A549 (cell line): ENCODE results near the gene TMEM145. TPM values are rescaled to one million over a fixed set of nuclear protein-coding genes. Genes with fewer than 3 reads are reported as not detected.

Experiments used
- ATAC-seq, 2 experiments: fragments of 200-7000 bp in 1 of 2; fragments of >200 bp in 1 of 2; cut with Nextera tagmentation in 1 of 2; cut with Tn5 transposase in 1 of 2; 3 replicates each; pipeline versions ENCODE4 v1.8.0 to v1.9.1; 2018 to 2020; ENCODE audit warnings: mild to moderate bottlenecking in 1 of 2, moderate library complexity in 1 of 2
- CTCF ChIA-PET: fragments of 300-600 bp; sonication (Branson Sonifier 250); formaldehyde crosslinking; extraction: SDS; loops from one replicate; lab custom pipeline; 2021; ENCODE audit warnings: antibody characterized with exemption, inconsistent platforms; lab: Yijun Ruan, JAX
- POLR2A ChIA-PET: fragments of 350-600 bp; formaldehyde crosslinking; extraction: SDS; loops from one replicate; lab custom pipeline; 2021; ENCODE audit warnings: antibody characterized with exemption, inconsistent platforms; lab: Yijun Ruan, JAX
- DNase-seq, 2 experiments: peaks; one replicate each; pipeline versions ENCODE4 v3.0.0 to v3.0.0-alpha.2; 2011 to 2016; ENCODE audit warnings: low read depth in 1 of 2, low spot score in 1 of 2
- FAIRE-seq: peaks from 2 replicates; lab custom pipeline; 2011; peaks lifted over from hg19 to GRCh38; lab: Jason Lieb, UNC
- H3K27ac ChIP-seq, 2 experiments: fragments of >200 bp; sonication (Bioruptor Twin); formaldehyde crosslinking; 3 replicates each; pipeline ENCODE4 v1.5.1; 2016 to 2017
- H3K4me1 ChIP-seq: fragments of >200 bp; sonication (Bioruptor Twin); formaldehyde crosslinking; 3 replicates; pipeline ENCODE4 v1.6.1; 2016
- H3K4me2 ChIP-seq: fragments of >200 bp; sonication (Bioruptor Twin); formaldehyde crosslinking; 3 replicates; pipeline ENCODE4 v1.6.1; 2016
- H3K4me3 ChIP-seq: fragments of >200 bp; sonication (Bioruptor Twin); formaldehyde crosslinking; 3 replicates; pipeline ENCODE4 v1.5.1; 2016
- H3K9me3 ChIP-seq: fragments of >200 bp; sonication (Bioruptor Twin); formaldehyde crosslinking; 3 replicates; pipeline ENCODE4 v1.6.1; 2016
- BHLHE40 ChIP-seq: IDR thresholded peaks from 2 replicates; pipeline ENCODE4 v1.6.1; 2012; ENCODE audit warnings: low read depth, low read length, inconsistent platforms
- CBX2 ChIP-seq: fragments of 200-600 bp; sonication (generic); IDR thresholded peaks from 2 replicates; pipeline ENCODE4 v1.6.1; 2016; ENCODE audit warnings: low read depth, mild to moderate bottlenecking, borderline replicate concordance
- CHD2 ChIP-seq: fragments of 150-350 bp; IDR thresholded peaks from 2 replicates; pipeline ENCODE4 v1.6.1; 2014; ENCODE audit warnings: low read length; ENCODE audit not compliant: partially characterized antibody
- EHF ChIP-seq: fragments of 250-450 bp; sonication (Bioruptor Pico); IDR thresholded peaks from 2 replicates; pipeline ENCODE4 v1.5.0; 2020; ENCODE audit warnings: mild to moderate bottlenecking
- FOXS1 ChIP-seq: fragments of 250-450 bp; sonication (Bioruptor Pico); IDR thresholded peaks from 2 replicates; pipeline ENCODE4 v1.5.0; 2020; ENCODE audit warnings: mild to moderate bottlenecking, moderate library complexity
- HDAC2 ChIP-seq: fragments of 200-600 bp; sonication (generic); IDR thresholded peaks from 2 replicates; pipeline ENCODE4 v1.6.1; 2016
- HOXB5 ChIP-seq: fragments of 250-450 bp; sonication (Bioruptor Pico); IDR thresholded peaks from 2 replicates; pipeline ENCODE4 v1.5.0; 2020; ENCODE audit warnings: mild to moderate bottlenecking, moderate library complexity
- JUN ChIP-seq, 2 experiments: fragments of >200 bp; sonication (Bioruptor Twin); formaldehyde crosslinking; IDR thresholded peaks; 2 replicates in 1 of 2; 3 replicates in 1 of 2; pipeline ENCODE4 v1.6.1; 2016 to 2017
- KDM5A ChIP-seq: fragments of 200-600 bp; sonication (generic); IDR thresholded peaks from 2 replicates; pipeline ENCODE4 v1.6.1; 2016; ENCODE audit warnings: antibody characterized with exemption, mild to moderate bottlenecking
- MAFK ChIP-seq: fragments of 450-650 bp; IDR thresholded peaks from 2 replicates; pipeline ENCODE4 v1.6.1; 2014; ENCODE audit not compliant: partially characterized antibody
- MYC ChIP-seq: IDR thresholded peaks from 2 replicates; pipeline ENCODE4 v1.6.1; 2012; ENCODE audit warnings: mild to moderate bottlenecking, inconsistent platforms, low read length, improper control_type of control experiment, borderline replicate concordance
- NPAS2 ChIP-seq: fragments of 250-450 bp; sonication (Bioruptor Pico); IDR thresholded peaks from 2 replicates; pipeline ENCODE4 v1.8.0; 2022; ENCODE audit warnings: mild to moderate bottlenecking, moderate library complexity, borderline replicate concordance
- NR3C1 ChIP-seq: fragments of >200 bp; sonication (Bioruptor Twin); formaldehyde crosslinking; IDR thresholded peaks from 3 replicates; pipeline ENCODE4 v1.6.1; 2017
- POLR2AphosphoS2 ChIP-seq: conservative IDR thresholded peaks from 2 replicates; pipeline ENCODE4 v1.6.1; 2012; ENCODE audit warnings: low read length, improper control_type of control experiment, inconsistent platforms
- RCOR1 ChIP-seq: fragments of 150-350 bp; IDR thresholded peaks from 2 replicates; pipeline ENCODE4 v1.6.1; 2014; ENCODE audit warnings: antibody characterized with exemption, low read length, low read depth
- RFX5 ChIP-seq: fragments of 450-650 bp; IDR thresholded peaks from 2 replicates; pipeline ENCODE4 v1.7.1; 2014; ENCODE audit warnings: antibody characterized with exemption, mild to moderate bottlenecking, moderate library complexity
- TFCP2L1 ChIP-seq: fragments of 250-450 bp; sonication (Bioruptor Pico); IDR thresholded peaks from 2 replicates; pipeline ENCODE4 v1.5.0; 2021; ENCODE audit warnings: mild to moderate bottlenecking
- whole genome bisulfite sequencing: methylation state at CpG from one replicate; pipeline ENCODE4 v1.1.6; 2017; ENCODE audit errors: missing lambda C conversion rate; 5-methylcytosine and 5-hydroxymethylcytosine counted together
- polyA plus RNA-seq, 4 experiments: library from polyadenylated mRNA; depleted of rRNA in 3 of 4; stranded (reverse); fragments of >200 nt; fragmentation: RNase III in 1 of 4; extraction: RNeasy Plus Mini Kit Qiagen cat#74134 plus additional on column Dnase treatment in 1 of 4; gene quantifications; 2 replicates in 3 of 4; 3 replicates in 1 of 4; pipeline ENCODE4 v1.2.3, GENCODE V29; 2011 to 2017
- TF ChIP-seq, protein P1 (sequence below): fragments of 250-450 bp; sonication (Bioruptor Pico); IDR thresholded peaks from 2 replicates; pipeline ENCODE4 v1.5.0; 2020; ENCODE audit warnings: low read depth, mild to moderate bottlenecking, moderate library complexity
- TF ChIP-seq, protein P2 (sequence below): fragments of 200-600 bp; sonication (generic); IDR thresholded peaks from 2 replicates; pipeline ENCODE4 v1.6.1; 2016; ENCODE audit warnings: antibody characterized with exemption, mild to moderate bottlenecking, moderate library complexity
- TF ChIP-seq, protein P3 (sequence below): fragments of 450-650 bp; IDR thresholded peaks from 2 replicates; pipeline ENCODE4 v1.6.1; 2014; ENCODE audit warnings: antibody characterized with exemption

Gene TMEM145
- polyA plus RNA-seq, 2 of the 4 experiments (the other 2 are of a cell fraction), result 0.71 to 3.6 TPM

DNA sequence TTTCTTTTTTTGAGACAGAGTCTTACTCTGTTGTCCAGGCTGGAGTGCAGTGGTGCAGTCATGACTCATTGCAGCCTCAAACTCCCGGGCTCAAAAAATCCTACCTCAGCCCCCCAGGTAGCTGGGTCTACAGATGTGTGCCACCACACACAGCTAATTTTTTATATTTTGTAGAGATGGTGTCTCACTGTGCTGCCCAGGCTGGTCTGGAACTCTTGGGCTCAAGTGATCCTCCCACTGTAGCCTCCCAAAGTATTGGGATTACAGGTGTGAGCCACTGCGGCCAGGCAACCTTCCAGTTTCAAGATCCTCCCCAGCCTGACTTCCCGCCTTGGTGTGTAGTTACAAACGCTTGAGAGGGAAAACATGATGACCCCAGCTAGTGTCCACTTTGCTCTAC lies 54.8 kb downstream of the TMEM145 start:
- 87% methylated on average over 4 of the region's 4 CpGs for WGBS
- Histone ChIP-seq H3K4me2 (no peak overlapping the region), H3K9me3 (peaks cover 16% of the 10 kb centered on the region), H3K4me1 (no peaks in the 10 kb centered on the region), H3K4me3 (no peak overlapping the region), H3K27ac (no peak overlapping the region)
- TF ChIP-seq KDM5A, result no peak
- no peak for TF ChIP-seq EHF
- no peak for TF ChIP-seq JUN (IDR thresholded peaks at IDR 0.05)
- no peak for TF ChIP-seq CHD2
- no peak for TF ChIP-seq CBX2
- no peak for TF ChIP-seq TFCP2L1 (CRISPR knock-in tag)
- no peak for TF ChIP-seq HDAC2
- TF ChIP-seq MYC, result no peak
- TF ChIP-seq HOXB5 (CRISPR knock-in tag), result no peak
- no peak for TF ChIP-seq MAFK
- no peak for TF ChIP-seq NPAS2 (CRISPR knock-in tag)
- no peak for TF ChIP-seq BHLHE40
- TF ChIP-seq RCOR1, result no peak
- TF ChIP-seq, protein P1, sequence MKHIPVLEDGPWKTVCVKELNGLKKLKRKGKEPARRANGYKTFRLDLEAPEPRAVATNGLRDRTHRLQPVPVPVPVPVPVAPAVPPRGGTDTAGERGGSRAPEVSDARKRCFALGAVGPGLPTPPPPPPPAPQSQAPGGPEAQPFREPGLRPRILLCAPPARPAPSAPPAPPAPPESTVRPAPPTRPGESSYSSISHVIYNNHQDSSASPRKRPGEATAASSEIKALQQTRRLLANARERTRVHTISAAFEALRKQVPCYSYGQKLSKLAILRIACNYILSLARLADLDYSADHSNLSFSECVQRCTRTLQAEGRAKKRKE (CRISPR knock-in tag), result no peak
- no peak for TF ChIP-seq NR3C1
- ChIA-PET CTCF (interaction anchor here (1.2 to 1.7 kb wide), 5 partner anchors 10 to 661 kb away, joined by 3 to 6 read pairs (median 5); no protein-coding TSS in a partner anchor), POLR2A (no interaction called here)
- no peak for DNase-seq
- FAIRE-seq, result no peak
- no peak for ATAC-seq

DNA sequence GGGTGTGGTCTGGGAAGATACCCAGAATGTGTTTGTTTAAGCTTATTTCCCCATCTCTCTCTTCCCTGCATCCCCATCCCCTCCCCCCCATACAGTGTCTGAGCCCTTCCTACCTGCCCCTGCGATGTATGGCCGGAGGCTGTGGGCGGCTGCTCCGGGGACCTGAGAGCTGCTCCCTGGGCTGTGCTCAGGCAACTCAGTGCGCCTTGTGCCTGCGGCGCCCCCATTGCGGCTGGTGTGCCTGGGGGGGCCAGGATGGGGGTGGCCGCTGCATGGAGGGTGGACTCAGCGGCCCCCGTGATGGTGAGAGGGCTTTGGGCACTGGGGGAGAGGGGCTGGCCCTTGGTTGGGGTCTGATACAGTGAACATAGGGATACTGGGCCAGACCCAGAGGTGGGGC lies 55.3 kb downstream of the TMEM145 start:
- ATAC-seq (no peak), DNase-seq (no peak), FAIRE-seq (no peak)
- Histone ChIP-seq H3K4me2 (no peak overlapping the region), H3K27ac (no peak overlapping the region), H3K9me3 (peaks cover 12% of the 10 kb centered on the region), H3K4me3 (no peak overlapping the region), H3K4me1 (no peaks in the 10 kb centered on the region)
- POLR2A ChIA-PET, result no interaction called here
- WGBS, result 92% methylated on average over 11 of the region's 11 CpGs
- TF ChIP-seq, protein P2, sequence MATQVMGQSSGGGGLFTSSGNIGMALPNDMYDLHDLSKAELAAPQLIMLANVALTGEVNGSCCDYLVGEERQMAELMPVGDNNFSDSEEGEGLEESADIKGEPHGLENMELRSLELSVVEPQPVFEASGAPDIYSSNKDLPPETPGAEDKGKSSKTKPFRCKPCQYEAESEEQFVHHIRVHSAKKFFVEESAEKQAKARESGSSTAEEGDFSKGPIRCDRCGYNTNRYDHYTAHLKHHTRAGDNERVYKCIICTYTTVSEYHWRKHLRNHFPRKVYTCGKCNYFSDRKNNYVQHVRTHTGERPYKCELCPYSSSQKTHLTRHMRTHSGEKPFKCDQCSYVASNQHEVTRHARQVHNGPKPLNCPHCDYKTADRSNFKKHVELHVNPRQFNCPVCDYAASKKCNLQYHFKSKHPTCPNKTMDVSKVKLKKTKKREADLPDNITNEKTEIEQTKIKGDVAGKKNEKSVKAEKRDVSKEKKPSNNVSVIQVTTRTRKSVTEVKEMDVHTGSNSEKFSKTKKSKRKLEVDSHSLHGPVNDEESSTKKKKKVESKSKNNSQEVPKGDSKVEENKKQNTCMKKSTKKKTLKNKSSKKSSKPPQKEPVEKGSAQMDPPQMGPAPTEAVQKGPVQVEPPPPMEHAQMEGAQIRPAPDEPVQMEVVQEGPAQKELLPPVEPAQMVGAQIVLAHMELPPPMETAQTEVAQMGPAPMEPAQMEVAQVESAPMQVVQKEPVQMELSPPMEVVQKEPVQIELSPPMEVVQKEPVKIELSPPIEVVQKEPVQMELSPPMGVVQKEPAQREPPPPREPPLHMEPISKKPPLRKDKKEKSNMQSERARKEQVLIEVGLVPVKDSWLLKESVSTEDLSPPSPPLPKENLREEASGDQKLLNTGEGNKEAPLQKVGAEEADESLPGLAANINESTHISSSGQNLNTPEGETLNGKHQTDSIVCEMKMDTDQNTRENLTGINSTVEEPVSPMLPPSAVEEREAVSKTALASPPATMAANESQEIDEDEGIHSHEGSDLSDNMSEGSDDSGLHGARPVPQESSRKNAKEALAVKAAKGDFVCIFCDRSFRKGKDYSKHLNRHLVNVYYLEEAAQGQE, result no peak
- TF ChIP-seq POLR2AphosphoS2, result no peak
- no peak for TF ChIP-seq RFX5
- TF ChIP-seq HOXB5 (CRISPR knock-in tag), result no peak
- TF ChIP-seq MAFK, result no peak
- no peak for TF ChIP-seq FOXS1 (CRISPR knock-in tag)
- 0 out of 5 replicates have a peak, but pooled peaks of 1 of the 2 experiments have one; percentile 24 for TF ChIP-seq JUN (IDR thresholded peaks at IDR 0.05)
- TF ChIP-seq, protein P3, sequence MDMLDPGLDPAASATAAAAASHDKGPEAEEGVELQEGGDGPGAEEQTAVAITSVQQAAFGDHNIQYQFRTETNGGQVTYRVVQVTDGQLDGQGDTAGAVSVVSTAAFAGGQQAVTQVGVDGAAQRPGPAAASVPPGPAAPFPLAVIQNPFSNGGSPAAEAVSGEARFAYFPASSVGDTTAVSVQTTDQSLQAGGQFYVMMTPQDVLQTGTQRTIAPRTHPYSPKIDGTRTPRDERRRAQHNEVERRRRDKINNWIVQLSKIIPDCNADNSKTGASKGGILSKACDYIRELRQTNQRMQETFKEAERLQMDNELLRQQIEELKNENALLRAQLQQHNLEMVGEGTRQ, result no peak
- TF ChIP-seq HDAC2, result no peak
- TF ChIP-seq, all 56 proteins: peak for 1
- CTCF ChIA-PET, result interaction anchor here (1.2 to 1.7 kb wide), 5 partner anchors 10 to 662 kb away, joined by 3 to 6 read pairs (median 5); no protein-coding TSS in a partner anchor
